ENCODE data around the gene SNX20.
A peak's percentile ranks its signal among the peaks of the same experiment; 100 is the strongest.

The SNX20 gene

DNA sequence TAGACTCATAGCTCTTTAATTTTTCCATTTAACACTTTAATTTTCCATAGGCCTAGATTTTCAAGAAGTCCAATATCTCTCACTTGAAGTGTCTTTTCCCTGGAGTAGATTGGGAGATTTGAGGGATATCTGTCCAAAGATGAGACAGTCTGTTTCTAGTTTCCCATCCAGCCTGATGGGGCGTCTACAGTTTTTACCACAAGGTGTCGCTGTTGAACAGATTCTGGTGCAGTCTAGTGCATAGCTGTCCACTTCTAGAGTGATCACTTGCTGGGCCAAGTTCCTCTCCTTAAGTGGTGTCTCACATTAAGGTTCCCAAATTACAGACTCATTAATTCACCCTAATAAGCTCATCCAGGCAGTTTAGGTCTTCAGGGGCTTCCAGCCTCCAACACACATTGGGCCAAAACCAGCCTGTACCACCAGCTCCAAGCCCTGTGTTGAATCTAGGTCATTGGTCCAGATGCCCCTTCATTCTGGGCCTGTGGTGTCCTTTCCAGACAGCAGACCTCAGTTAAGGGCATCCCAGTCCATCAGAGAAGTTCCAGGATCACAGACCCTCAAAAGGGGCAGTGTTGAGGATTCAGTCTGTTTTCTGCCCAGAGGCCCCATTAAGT lies 9.4 kb downstream of the SNX20 start:
- no peak for DNase-seq (ENCODE audit: extremely low read depth, insufficient read length)
- peaks cover 32% of the 10 kb centered on the region for H3K36me3 ChIP-seq (ENCODE audit: control insufficient read depth, insufficient read depth, low read length)
- no peaks in the 10 kb centered on the region for H3K27me3 ChIP-seq (replicated peaks; ENCODE audit: control insufficient read depth, insufficient read depth, low read length)
- TF ChIP-seq, protein P1, sequence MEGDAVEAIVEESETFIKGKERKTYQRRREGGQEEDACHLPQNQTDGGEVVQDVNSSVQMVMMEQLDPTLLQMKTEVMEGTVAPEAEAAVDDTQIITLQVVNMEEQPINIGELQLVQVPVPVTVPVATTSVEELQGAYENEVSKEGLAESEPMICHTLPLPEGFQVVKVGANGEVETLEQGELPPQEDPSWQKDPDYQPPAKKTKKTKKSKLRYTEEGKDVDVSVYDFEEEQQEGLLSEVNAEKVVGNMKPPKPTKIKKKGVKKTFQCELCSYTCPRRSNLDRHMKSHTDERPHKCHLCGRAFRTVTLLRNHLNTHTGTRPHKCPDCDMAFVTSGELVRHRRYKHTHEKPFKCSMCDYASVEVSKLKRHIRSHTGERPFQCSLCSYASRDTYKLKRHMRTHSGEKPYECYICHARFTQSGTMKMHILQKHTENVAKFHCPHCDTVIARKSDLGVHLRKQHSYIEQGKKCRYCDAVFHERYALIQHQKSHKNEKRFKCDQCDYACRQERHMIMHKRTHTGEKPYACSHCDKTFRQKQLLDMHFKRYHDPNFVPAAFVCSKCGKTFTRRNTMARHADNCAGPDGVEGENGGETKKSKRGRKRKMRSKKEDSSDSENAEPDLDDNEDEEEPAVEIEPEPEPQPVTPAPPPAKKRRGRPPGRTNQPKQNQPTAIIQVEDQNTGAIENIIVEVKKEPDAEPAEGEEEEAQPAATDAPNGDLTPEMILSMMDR (IDR thresholded peaks at IDR 0.05; ENCODE audit: insufficient read depth, low read length, poor library complexity, severe bottlenecking): peak; percentile 63
- H3K4me3 ChIP-seq (replicated peaks; ENCODE audit: low read depth, low read length): no peak overlapping the region

DNA sequence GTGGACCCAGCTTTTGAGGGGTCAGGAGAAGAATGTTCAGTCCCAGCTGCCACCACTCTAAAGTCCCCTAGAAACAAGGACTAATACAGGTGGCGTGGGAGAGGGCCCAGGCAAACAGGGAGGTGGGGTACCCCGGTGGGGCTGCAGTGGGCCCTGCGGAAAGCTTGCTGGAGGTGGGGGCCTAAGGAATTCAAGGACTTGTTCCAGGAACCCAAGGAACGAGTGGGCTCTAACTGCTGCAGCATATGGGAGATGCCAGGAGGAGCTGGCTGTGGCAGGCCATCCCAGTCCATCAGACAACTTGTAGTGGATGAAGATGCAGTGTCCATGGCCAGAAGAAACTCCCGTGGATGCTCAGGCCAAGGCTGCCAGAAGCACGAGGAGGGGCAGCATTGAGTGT lies 10.6 kb downstream of the SNX20 start:
- TF ChIP-seq, protein P1 (IDR thresholded peaks at IDR 0.05; ENCODE audit: insufficient read depth, low read length, poor library complexity, severe bottlenecking): no peak
- DNase-seq (ENCODE audit: extremely low read depth, insufficient read length): no peak
- Histone ChIP-seq H3K27me3 (replicated peaks; ENCODE audit: control insufficient read depth, insufficient read depth, low read length) (no peaks in the 10 kb centered on the region), H3K36me3 (ENCODE audit: control insufficient read depth, insufficient read depth, low read length) (peaks cover 24% of the 10 kb centered on the region), H3K4me3 (replicated peaks; ENCODE audit: low read depth, low read length) (no peak overlapping the region)

DNA sequence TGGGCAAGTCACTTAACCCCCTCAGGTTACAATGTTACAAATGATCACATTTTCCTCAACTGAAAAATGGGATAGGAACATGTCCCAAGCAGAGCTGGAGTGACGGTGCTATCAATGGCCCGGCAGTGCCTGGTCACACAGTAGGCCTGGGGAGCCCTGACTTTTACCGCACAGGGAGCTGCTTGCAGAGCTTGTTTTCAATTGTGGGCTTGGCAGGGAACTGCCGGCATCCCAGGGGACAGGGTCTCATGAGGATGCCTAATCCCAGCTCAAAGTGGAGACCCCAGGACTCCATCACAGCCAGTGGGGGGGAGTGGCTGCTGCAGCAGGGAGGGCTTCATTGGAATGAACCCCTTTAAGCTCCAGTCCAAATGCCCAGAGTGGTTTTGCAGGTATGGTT lies 11.4 kb downstream of the SNX20 start:
- no peak overlapping the region for H3K4me3 ChIP-seq (replicated peaks; ENCODE audit: low read depth, low read length)
- no peaks in the 10 kb centered on the region for H3K27me3 ChIP-seq (replicated peaks; ENCODE audit: control insufficient read depth, insufficient read depth, low read length)
- H3K36me3 ChIP-seq (ENCODE audit: control insufficient read depth, insufficient read depth, low read length): peaks cover 21% of the 10 kb centered on the region
- TF ChIP-seq, protein P1 (IDR thresholded peaks at IDR 0.05; ENCODE audit: insufficient read depth, low read length, poor library complexity, severe bottlenecking): no peak
- DNase-seq (ENCODE audit: extremely low read depth, insufficient read length): no peak

DNA sequence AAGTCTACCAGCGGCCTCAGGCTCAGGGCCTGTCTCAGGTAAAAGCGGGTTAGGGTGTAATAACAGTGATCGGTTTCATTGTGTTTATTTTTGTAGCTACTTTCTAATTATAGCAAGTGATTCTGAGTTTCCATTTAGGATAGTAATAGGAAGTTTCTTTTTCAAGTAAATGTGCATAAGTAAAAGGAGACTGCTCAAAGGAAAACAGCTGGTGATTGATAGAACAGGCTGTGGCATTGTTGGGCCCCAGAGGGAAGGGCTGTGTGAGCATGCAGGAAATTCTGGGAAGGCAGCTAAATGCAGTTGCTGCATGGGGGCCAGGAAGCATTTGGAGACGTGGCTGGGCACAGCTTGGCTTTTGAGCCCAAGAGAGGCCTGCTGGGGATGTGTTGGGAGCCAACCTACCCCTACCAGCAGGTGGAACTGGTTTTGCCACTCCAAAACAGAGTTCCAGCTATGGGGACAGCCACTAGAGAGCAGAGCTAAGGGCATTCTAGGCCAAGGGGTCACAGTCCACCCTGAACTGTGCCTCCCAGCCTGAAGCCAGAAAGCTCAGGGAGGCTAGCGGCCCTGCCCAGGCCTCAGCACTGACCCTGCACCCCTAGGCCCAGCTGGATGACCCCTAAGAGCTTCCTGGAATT lies 12.6 kb downstream of the SNX20 start:
- Histone ChIP-seq H3K27me3 (replicated peaks; ENCODE audit: control insufficient read depth, insufficient read depth, low read length) (no peaks in the 10 kb centered on the region), H3K4me3 (replicated peaks; ENCODE audit: low read depth, low read length) (no peak overlapping the region), H3K36me3 (ENCODE audit: control insufficient read depth, insufficient read depth, low read length) (peaks cover 14% of the 10 kb centered on the region)
- no peak for DNase-seq (ENCODE audit: extremely low read depth, insufficient read length)
- TF ChIP-seq, protein P1 (IDR thresholded peaks at IDR 0.05; ENCODE audit: insufficient read depth, low read length, poor library complexity, severe bottlenecking): no peak

DNA sequence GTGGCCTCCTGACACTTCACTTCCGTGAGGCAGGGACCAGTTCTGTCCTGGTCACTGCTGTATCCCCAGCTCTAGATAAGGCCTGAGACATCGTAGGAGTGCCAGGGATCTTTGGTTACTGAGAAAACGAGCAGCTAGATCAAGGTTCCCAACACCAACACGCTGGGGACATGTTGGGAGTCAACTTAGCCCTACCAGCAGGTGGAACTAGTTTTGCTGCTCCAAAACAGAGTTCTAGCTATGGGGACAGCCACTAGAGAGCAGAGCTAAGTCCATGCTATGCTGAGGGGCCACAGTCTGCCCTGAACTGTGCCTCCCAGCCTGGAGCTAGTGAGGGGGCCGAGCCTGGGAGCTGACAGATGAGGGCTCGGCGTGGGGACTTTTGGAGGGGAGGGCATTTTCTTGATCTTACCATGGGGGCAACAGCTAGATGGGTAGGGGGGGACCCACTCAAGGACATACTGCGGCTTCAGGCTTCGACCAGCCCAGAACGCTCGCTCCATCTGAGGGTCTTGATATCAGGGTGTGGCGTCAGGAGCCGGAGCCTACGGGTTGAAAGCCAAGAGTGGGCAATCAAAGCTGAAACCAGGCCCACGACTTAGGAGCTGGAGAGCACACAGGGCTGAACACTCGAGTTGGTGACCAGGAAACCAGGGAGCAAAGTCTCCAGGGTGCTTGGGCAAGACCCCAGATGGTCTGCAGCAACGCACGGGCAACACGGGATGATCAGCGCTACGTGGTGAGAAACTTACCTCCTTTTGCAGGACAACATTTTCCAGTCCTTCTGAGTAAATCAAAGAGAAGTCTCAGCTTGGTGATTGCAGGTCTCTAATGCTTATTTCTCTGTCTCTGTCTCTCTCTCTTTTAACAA lies 13.4 kb downstream of the SNX20 start:
- no peak overlapping the region for H3K4me3 ChIP-seq (replicated peaks; ENCODE audit: low read depth, low read length)
- no peak for DNase-seq (ENCODE audit: extremely low read depth, insufficient read length)
- no peaks in the 10 kb centered on the region for H3K27me3 ChIP-seq (replicated peaks; ENCODE audit: control insufficient read depth, insufficient read depth, low read length)
- peaks cover 10% of the 10 kb centered on the region for H3K36me3 ChIP-seq (ENCODE audit: control insufficient read depth, insufficient read depth, low read length)
- TF ChIP-seq, protein P1 (IDR thresholded peaks at IDR 0.05; ENCODE audit: insufficient read depth, low read length, poor library complexity, severe bottlenecking): peak; percentile 29

Data from GM06990 (cell line).